HG02678 (cell line): Measurements from ENCODE around the gene USB1.

Experiments
- ATAC-seq: cut with Tn5 transposase; IDR thresholded peaks from one replicate; pipeline ENCODE4 v1.9.1; 2021; ENCODE audit warnings: mild to moderate bottlenecking, moderate library complexity; ENCODE audit not compliant: unreplicated experiment

USB1 gene

DNA sequence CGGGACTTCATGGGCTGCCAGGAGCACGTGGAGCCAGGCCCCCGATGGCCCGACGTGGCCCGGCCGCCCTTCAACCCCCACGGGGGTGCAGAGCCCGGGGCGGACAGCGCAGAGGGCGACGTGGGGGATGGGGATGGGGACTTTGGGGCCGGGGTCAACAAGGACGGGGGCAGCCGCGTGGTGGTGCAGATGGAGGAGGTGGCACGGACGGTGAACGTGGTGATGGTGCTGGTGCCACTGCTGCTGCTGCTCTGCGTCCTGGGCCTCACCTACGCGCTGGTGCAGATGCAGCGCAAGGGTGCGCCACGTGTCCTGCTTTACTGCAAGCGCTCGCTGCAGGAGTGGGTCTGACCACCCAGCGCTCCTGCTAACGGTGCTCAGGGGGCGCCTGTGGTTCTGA is 43.9 kb downstream of the USB1 start:
- ATAC-seq = no peak

DNA sequence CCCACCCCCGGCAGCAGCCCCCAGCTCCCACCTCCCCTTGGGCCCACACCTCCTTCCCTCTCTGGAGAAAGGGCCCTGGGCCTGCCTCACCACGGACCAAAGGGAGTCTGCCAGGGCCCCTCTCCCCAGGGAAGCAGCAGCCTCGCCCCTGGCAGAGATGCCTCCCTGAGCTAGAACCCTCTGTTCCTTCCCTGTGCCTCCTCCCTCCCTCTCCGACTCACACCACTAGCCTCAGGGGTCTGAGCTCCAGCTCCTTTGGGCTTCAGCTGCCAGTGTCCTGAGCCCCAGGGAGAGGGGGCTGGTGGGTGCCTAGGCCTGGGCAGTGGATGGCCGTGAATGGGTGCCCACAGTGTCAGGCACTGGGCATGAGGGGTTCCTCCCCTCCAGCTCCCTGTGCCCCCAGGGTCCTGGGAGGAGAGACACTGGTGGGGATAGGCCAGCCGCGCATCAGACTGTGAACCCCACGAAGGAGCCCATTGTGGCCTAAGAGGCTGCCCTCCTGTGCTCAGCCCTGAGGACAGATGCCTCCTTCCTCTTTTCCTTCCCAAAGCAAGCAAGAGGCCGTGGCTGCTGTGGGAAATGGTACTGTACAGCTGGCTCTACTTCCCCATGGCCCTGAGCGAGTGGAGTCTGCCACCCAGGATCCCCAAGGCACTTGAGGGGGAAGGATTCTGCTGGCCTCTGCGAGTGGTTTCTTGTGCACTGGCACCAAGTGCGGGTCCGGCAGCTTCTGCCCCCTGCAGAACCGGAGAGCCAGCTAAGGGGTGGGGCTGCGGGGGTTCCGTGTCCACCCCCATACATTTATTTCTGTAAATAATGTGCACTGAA is 45.1 kb downstream of the USB1 start:
- ATAC-seq = no peak

DNA sequence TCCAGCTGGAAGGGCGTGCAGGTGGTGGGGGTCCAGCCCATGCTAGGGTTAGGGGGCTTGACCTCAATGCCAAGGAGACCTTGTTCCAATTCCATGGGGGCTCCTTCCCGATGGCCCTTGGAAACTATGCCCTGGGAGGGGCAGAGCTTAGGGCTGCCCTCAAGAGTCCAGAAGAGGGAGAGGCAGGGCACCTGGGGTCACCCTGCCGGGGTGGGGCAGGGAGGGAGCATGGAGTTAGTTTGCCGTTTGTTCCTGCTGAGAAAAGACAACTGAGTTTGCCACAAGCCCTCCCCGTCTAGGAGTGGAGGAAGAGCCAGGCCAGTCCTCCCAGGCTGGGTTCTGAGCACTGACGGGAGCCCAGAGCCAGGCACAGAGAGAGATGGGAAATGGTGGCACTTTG is 45.7 kb downstream of the USB1 start:
- ATAC-seq = no peak

DNA sequence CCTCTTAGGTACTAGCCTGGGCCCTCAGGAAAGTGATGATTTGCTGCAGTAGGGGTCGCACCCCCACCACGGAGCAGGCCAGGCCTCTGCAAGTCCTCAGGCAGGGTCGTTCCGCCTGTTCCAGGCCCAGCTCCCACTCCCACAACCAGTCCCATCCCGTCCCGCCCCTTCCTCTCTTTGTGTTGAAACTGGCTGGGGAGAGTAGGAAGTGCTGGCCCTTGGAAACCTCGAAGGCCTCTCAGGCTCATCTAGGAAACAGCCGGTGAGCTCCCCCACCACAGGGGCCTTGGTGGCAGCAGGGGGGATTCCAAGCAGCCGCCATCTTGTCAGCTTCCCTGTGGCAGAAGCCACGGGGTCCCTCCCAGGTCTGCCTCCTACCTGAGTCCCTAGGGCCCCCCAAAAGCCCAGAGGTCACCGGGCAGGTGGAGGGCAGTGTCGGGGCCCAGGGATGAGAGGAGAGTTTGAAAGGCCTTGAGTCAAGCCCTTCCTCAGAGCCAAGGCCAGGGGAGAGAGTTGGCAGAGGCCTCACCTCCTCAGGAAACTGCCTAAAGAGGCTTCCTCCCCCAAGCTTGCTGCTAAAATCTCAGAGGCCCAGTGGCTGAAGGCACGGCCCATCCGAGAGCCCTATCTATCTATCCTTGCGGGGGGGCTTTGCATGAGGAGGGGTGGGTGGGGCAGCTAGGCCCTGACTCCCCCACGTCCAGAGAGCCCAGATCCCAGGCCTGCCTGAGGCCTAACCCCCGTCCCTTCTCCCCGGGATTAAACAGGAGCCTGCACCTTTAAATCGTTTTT is 46.5 kb downstream of the USB1 start:
- no peak for ATAC-seq

DNA sequence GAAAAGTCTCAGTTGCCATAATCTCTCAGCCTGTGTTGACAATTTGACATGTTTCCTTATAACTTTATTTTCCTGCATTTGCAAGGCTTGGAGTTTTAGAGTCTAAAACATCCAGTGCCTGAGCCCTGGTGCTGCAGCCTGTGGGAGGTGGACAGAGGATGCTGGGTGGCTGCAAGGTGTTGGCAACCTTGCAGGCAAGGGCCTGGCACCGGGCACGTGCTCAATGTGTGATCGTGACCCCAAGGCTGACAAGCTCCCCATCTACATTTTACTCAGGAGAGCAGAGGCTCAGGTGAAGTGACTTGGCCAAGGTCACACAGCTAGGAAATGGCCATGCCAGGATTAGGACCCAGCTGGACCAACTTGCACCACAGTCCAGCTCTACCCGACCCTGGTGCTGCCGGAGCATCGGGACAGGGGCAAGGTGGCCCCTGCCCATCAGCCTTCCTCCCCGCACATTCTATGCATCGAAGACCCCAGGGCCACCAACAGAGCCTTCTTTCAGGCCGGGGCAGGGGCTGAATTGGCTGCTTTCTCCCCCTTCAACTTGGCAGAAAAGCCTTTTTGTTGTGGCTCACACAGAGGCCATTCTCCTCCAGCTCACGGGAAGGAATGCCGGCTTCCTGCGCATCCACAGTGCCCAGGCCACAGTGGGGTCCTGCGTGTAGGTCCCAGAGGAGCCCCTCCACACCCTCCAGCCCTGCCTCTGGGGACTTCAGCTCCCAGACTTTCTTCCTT is 47.5 kb downstream of the USB1 start:
- no peak for ATAC-seq

DNA sequence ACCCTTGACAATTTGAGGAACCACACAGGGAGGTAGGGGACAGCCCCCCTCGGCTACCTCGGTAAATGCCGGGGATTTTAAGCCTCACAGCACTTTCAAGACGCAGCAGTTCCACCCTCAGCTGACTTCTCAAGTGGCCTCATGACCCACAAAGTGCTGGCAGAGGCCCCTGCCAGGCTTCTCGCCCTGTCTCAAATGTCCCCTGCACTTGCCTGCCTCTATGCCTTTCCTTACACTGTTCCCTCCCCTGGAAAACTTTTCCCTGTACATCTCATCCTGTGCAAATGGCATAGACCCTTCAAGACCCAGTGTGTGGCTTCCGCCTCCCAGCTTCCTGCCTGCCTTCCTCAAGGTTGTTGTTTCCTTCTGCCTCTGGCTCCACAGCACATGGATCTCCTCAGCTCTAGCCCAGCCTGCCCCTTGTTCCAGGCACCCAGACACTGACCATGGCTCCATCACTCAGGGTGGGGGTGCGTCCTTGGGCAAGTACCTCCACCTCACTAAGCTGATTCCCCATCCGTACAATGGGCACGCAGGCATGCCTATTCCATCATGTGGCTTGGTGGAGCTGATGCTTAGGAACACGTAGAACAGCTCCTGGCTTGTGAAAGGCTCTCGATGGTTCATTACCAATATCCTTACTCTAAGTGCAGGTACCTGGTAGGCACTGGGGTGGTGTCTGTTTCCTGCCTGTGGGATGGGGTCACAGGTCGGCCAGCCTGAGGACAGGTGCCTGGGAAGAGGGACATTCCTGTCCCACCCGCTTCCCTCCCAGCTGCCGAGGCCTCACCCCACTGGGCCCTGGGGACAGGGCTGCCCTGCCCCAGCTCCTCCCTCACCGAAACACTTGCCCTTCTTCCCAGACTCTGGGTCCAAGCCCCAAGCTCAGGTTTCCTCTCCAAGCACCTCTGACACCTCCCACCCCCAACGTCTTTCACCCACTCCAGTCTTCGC is 48.3 kb downstream of the USB1 start:
- ATAC-seq = no peak

DNA sequence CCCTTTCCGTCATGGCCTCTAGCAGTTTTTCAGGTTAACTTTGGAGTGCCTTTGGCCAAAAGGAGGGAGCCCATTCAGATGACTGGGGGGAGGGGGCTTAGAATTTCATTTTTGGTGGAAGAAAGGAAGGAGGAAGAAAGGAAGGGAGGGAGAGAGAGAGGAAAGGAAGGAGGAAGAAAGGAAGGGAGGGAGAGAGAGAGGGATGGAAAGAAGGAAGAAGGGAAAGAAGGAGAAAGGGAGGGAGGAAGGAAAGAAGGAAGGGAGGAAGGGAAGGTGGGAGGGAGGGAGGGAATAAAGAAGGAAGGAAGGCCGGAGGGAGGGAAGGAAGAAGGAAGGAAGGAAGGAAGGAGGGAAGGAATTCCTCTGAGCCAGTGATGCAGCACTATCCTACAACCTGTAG is 50.1 kb downstream of the USB1 start:
- ATAC-seq = no peak

DNA sequence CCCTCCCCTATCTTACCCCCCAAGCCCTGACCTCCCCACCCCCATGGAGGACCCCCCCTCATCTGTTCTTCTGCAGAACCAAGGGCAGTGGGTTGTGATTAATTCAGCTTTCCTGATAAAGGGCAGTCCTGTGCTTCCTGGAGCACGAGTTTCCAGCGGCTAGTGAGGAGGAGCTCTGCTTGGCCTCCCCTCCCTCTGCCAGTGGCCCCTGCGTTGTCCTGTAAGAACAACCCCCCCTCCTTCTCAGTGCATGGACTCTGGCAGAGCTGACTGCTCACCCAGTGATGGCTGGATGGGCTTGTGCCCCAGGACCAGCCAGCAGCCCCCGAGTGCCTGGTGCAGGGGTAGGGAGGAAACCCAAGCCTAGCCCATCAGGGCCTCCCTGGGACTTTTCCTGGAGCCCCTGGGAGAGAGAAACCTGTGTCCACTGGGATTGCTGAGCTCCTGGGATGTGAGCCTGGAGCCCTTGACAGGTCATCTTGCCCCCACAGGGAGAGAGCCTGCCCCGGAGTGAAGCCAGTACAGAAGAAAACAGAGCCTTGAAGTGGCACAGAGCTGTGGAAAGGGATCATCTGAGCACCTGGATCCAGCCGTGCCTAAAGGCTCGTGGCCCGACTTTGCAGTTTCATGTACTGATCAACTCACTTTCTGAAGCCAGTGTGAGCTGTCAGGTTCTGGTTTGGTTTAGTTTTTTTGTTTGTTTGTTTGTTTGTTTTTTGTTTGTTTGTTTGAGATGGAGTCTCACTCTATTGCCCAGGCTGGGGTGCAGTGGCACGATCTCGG is 50.8 kb downstream of the USB1 start:
- ATAC-seq = no peak

DNA sequence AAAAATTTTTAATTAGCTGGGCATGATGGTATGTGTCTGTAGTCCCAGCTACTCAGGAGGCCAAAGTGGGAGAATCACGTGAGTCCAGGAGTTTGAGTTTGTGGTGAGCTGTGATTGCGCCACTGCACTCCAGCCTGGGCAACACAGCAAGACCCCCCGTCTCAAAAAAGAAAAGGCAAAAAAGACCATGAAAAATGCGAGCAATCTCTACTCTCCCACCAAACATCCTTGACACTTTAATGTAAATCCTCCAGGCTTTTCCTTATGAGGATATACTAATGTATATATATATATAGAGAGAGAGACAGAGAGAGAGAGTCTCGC is 52.4 kb downstream of the USB1 start:
- no peak for ATAC-seq

DNA sequence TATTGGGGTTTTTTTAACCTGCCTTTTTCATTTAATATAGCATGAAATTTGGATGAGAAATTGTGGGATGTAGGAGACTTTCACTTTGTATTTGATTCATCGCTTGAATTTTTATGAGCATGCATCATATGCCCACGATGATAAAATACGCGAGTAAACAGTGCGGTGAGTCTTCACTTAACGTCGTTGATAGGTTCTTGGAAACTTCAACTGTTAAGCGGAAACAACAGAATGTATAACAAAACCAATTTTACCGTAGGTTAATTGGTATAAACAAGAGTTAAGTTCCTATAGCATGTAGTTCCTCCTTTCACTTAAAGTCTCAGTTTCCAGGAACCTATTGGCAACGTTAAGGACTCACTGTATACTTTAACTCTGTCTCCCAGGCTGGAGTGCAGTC is 53.1 kb downstream of the USB1 start:
- ATAC-seq = no peak

DNA sequence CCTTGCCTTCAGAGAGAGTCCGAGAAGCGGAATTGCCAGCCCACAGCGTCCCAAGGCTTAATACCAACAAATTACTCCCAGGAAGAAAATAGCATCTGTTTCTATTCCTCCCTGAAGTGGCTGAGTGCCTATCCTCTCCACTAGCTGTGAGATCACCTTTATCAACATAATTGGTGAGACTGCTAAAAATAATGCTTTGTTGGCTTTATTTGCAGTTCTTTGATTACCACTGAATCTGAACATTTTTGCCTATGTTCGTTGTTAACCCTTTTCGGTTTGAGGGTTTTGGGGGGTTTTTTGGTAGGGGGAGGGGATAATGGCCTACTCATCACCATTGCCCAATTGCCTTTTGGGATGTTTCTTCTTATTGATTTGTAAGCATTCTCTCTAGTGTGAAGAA is 55.4 kb downstream of the USB1 start:
- no peak for ATAC-seq

DNA sequence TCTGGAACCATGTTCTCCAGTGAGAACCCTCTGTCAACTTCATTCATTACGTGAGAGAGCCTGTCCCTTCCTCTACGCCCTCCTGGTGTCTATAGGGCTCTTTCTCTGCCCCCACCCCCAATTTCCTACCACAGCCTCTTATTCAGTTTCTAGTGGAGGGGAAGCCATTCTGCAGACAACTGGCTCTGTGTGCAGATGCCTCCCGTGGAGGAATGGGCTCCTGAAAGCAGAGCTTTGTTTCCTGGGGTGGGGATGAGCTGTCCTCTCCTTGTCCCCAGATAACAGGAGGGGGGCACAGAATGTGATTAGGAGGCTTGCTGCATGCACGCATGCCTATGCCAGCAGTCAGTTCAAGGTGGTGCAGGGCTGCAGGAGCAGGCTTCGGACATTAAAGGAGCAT is 55.9 kb downstream of the USB1 start:
- no peak for ATAC-seq

DNA sequence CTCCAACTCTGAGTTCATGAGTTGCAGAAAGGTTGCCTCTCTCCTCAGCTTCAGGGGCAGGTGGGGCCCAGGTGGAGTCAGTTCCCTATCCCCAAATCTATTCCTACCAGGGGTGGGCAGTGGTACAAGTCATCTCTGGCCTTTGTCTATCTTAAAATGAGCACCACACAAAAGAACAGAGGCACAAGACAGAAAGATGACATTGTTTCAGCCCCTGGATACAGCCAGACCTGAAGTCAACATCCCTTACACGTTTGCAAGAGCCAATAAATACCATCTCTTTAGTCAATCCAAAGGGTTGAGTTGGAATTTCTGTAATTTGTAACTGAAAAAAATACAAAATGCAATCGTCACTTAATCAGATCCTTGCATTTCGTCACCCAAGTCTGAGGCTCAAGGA is 56.6 kb downstream of the USB1 start:
- ATAC-seq = no peak

DNA sequence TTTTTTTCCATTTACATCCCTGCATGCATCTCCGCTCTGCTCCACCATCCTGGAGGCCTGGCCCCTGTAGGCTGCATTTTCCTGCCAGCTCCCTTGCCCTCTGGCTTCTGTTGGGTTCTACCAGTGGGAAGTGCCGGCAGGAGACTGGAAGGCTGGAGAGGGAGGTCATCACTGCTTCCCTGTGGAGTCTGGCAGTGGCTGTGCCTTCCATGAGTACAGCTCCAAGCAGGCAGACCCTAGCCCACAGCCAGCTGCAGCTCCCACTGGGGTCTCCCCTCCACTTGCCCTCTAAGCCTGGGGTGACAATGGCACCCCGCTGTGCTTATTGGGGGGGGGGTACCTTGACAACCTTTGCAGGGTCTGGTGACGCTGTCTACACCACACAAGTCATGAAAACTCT is 61.6 kb downstream of the USB1 start:
- ATAC-seq = no peak

DNA sequence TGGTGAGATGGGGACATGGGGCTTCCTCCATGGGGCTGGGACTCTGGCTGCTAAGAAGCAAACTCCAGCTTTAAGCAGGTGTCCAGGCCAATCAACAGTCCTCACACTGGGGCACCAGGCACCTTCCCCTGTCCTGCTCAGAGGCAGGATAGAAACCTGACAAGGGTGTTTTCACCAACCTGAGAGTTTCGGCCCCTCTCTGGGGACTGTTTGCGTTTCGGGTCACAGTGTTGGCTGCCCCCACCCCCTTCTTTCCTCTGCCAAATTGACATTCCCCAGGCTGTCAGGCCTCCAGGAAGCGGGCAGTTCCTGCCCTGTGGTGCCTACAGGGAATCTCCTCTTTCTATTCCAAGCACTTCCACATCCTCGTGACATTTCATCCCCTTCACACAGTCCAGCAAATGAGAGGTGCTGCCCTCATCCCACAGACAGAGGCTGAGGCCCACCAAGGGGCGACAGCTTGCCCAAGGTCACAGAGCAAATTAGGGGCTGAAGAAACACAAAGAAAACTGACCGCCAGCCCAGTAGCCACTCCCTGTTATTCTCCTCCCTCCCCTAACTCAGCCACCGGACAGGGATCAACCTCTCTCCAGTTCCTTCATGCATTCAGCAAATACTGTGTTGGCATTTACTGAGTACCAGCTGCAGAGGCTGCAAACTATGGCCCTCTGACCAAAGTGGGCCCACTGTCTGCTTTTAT is 62.3 kb downstream of the USB1 start:
- no peak for ATAC-seq

DNA sequence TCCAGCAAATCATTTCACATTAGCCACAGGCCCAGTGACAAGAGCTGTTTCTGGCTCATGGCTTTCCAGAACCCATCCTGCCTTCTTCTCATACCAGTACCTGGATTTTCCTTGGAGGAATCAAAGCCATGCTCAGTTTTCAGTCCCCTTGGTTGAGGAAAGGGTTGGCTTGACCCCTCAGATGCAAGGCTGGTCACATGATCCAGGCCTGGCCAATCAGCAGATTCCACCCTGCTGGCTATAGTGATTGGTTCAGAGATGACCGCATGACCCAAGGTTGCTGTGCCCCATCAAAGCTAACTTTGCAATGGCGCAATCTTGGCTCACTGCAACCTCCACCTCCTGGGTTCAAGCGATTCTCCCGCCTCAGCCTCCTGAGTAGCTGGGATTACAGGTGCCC is 69.4 kb downstream of the USB1 start:
- no peak for ATAC-seq
